IMR-90 (cell line): ENCODE results near the gene B9D1. TPM values are rescaled to one million over a fixed set of nuclear protein-coding genes. Genes with fewer than 3 reads are reported as not detected.

Experiments used
- ATAC-seq: fragments of 200-7000 bp; cut with Tn5 transposase; 2 replicates; pipeline ENCODE4 v1.9.1; 2020; ENCODE audit warnings: low read depth, mild to moderate bottlenecking, moderate library complexity
- BruUV-seq: library from RNA; stranded (reverse); fragments of 400-500 nt; replicated peaks from 2 replicates; lab custom pipeline; 2021; lab: Mats Ljungman, UMichigan
- CTCF ChIA-PET: fragments of 300-600 bp; formaldehyde crosslinking; extraction: SDS; loops from one replicate; lab custom pipeline; 2021; ENCODE audit warnings: antibody characterized with exemption; lab: Yijun Ruan, JAX
- POLR2A ChIA-PET: fragments of 300-600 bp; sonication (Branson Sonifier 250); formaldehyde crosslinking; loops from one replicate; lab custom pipeline; 2022; ENCODE audit warnings: antibody characterized with exemption; ENCODE audit not compliant: unreplicated experiment; lab: Charles Lee
- DNase-seq: peaks from one replicate; pipeline ENCODE4 v3.0.0; 2013
- H2AFZ ChIP-seq: replicated peaks from 2 replicates; pipeline ENCODE3; 2013; ENCODE audit warnings: low read length, mild to moderate bottlenecking; ENCODE audit not compliant: poor library complexity
- H2AK5ac ChIP-seq: 2 replicates; pipeline ENCODE4 v1.6.1; 2013; ENCODE audit warnings: low read depth, low read length, inconsistent platforms
- H2AK9ac ChIP-seq: replicated peaks from 2 replicates; pipeline ENCODE3; 2013; ENCODE audit warnings: mild to moderate bottlenecking, low read depth, low read length, moderate library complexity; ENCODE audit not compliant: poor library complexity
- H2BK120ac ChIP-seq: 2 replicates; pipeline ENCODE4 v1.6.1; 2013; ENCODE audit warnings: low read depth, low read length, inconsistent platforms
- H2BK15ac ChIP-seq: 3 replicates; pipeline ENCODE4 v1.6.1; 2013; ENCODE audit warnings: low read depth, low read length, inconsistent platforms
- H2BK20ac ChIP-seq: 2 replicates; pipeline ENCODE4 v1.6.1; 2013; ENCODE audit warnings: low read depth, mild to moderate bottlenecking, inconsistent platforms, low read length, moderate library complexity
- H2BK5ac ChIP-seq: 2 replicates; pipeline ENCODE4 v1.6.1; 2013; ENCODE audit warnings: mild to moderate bottlenecking, low read depth, low read length, inconsistent platforms; ENCODE audit not compliant: poor library complexity, severe bottlenecking
- H3K14ac ChIP-seq: replicated peaks from 2 replicates; pipeline ENCODE4 v1.6.1; 2013; ENCODE audit warnings: low read depth, low read length, inconsistent platforms
- H3K18ac ChIP-seq: 2 replicates; pipeline ENCODE4 v1.6.1; 2013; ENCODE audit warnings: low read depth, low read length, control low read depth
- H3K23ac ChIP-seq: 2 replicates; pipeline ENCODE4 v1.6.1; 2013; ENCODE audit warnings: low read depth, low read length, inconsistent platforms
- H3K27ac ChIP-seq: 2 replicates; pipeline ENCODE4 v1.5.1; 2013; ENCODE audit warnings: mild to moderate bottlenecking, control low read depth, low read length; ENCODE audit not compliant: insufficient read depth
- H3K27me3 ChIP-seq: 2 replicates; pipeline ENCODE4 v1.6.1; 2013; ENCODE audit warnings: low read length; ENCODE audit not compliant: control insufficient read depth, insufficient read depth
- H3K36me3 ChIP-seq: 2 replicates; pipeline ENCODE4 v1.6.1; 2013; ENCODE audit warnings: low read length, mixed read lengths; ENCODE audit not compliant: control insufficient read depth, insufficient read depth
- H3K4ac ChIP-seq: 2 replicates; pipeline ENCODE4 v1.6.1; 2013; ENCODE audit warnings: low read depth, low read length, inconsistent platforms
- H3K4me1 ChIP-seq: 2 replicates; pipeline ENCODE4 v1.6.1; 2013; ENCODE audit warnings: low read length, mixed read lengths; ENCODE audit not compliant: control insufficient read depth, insufficient read depth
- H3K4me2 ChIP-seq: 2 replicates; pipeline ENCODE4 v1.6.1; 2013; ENCODE audit warnings: low read depth, mild to moderate bottlenecking, control low read depth, low read length, moderate library complexity
- H3K4me3 ChIP-seq: 2 replicates; pipeline ENCODE4 v1.5.1; 2013; ENCODE audit warnings: low read depth, mild to moderate bottlenecking, control low read depth, low read length, moderate library complexity; ENCODE audit not compliant: insufficient read depth
- H3K56ac ChIP-seq: 2 replicates; pipeline ENCODE4 v1.6.1; 2013; ENCODE audit warnings: low read length, inconsistent platforms; ENCODE audit not compliant: insufficient read depth; ENCODE audit errors: extremely low read depth
- H3K79me1 ChIP-seq, 2 experiments: 2 replicates each; pipeline ENCODE4 v1.6.1; 2013; ENCODE audit warnings: low read length in 2 of 2, inconsistent platforms in 1 of 2, low read depth in 1 of 2
- H3K9ac ChIP-seq: 2 replicates; pipeline ENCODE4 v1.6.1; 2013; ENCODE audit warnings: low read depth, low read length, control low read depth
- H3K9me1 ChIP-seq: 2 replicates; pipeline ENCODE4 v1.6.1; 2013; ENCODE audit warnings: low read length, inconsistent platforms; ENCODE audit not compliant: insufficient read depth
- H3K9me3 ChIP-seq: 2 replicates; pipeline ENCODE4 v1.6.1; 2013; ENCODE audit warnings: low read length; ENCODE audit not compliant: control insufficient read depth, insufficient read depth
- H4K20me1 ChIP-seq: 2 replicates; pipeline ENCODE4 v1.6.1; 2013; ENCODE audit warnings: low read length, inconsistent platforms; ENCODE audit not compliant: insufficient read depth
- H4K5ac ChIP-seq: 2 replicates; pipeline ENCODE4 v1.6.1; 2013; ENCODE audit warnings: mild to moderate bottlenecking, low read depth, low read length, control low read depth
- H4K8ac ChIP-seq, 2 experiments: 2 replicates each; pipeline ENCODE4 v1.6.1; 2013; ENCODE audit warnings: low read depth in 2 of 2, low read length in 2 of 2, control low read depth in 1 of 2, inconsistent platforms in 1 of 2
- H4K91ac ChIP-seq: 2 replicates; pipeline ENCODE4 v1.6.1; 2013; ENCODE audit warnings: low read depth, low read length, inconsistent platforms; ENCODE audit not compliant: insufficient read depth
- BHLHE40 ChIP-seq: fragments of 150-350 bp; IDR thresholded peaks from 2 replicates; pipeline ENCODE4 v1.6.1; 2016; ENCODE audit warnings: mild to moderate bottlenecking, low read depth, low read length
- CHD1 ChIP-seq: IDR thresholded peaks from 2 replicates; pipeline ENCODE4 v1.6.1; 2012; ENCODE audit warnings: low read depth, low read length, improper control_type of control experiment
- FOS ChIP-seq: fragments of 150-350 bp; IDR thresholded peaks from 2 replicates; pipeline ENCODE4 v1.6.1; 2016; ENCODE audit warnings: low read depth, low read length
- MAFK ChIP-seq: IDR thresholded peaks from 2 replicates; pipeline ENCODE4 v1.6.1; 2012; ENCODE audit warnings: low read depth, low read length, improper control_type of control experiment
- MAZ ChIP-seq: IDR thresholded peaks from 2 replicates; pipeline ENCODE4 v1.6.1; 2012; ENCODE audit warnings: low read depth, mild to moderate bottlenecking, low read length, improper control_type of control experiment, moderate library complexity, borderline replicate concordance
- MXI1 ChIP-seq: IDR thresholded peaks from 2 replicates; pipeline ENCODE4 v1.6.1; 2012; ENCODE audit warnings: low read depth, mild to moderate bottlenecking, low read length, moderate library complexity, borderline replicate concordance
- SMC3 ChIP-seq: fragments of 150-350 bp; IDR thresholded peaks from 2 replicates; pipeline ENCODE4 v1.6.1; 2016; ENCODE audit warnings: low read depth, mild to moderate bottlenecking, antibody characterized with exemption, low read length, moderate library complexity
- WGBS, 2 experiments: methylation state at CpG; one replicate each; pipeline versions ENCODE4 v1.1.5 to v1.1.7; 2013; ENCODE audit warnings: missing lambda C conversion rate in 2 of 2; ENCODE audit not compliant: insufficient read length in 1 of 2; ENCODE audit errors: extremely low coverage in 2 of 2; 5-methylcytosine and 5-hydroxymethylcytosine counted together
- dilution Hi-C: fragments of 300-500 bp; cut with HindIII; formaldehyde crosslinking; loops from one replicate; pipeline ENCODE4 v1.14.3; 2018; ENCODE audit warnings: low sequenced_read_pairs; ENCODE audit not compliant: unreplicated experiment
- in situ Hi-C: fragments of 300-500 bp; cut with MboI; formaldehyde crosslinking; loops from 3 replicates; pipeline ENCODE4 v1.14.3; 2019; ENCODE audit warnings: low sequenced_read_pairs, inconsistent platforms, mixed read lengths
- intact Hi-C: fragments of 100-400 bp; cut with micrococcal nuclease; formaldehyde crosslinking; loops from 2 replicates; pipeline ENCODE4 v1.10.0; 2022
- polyA plus RNA-seq, 3 experiments: library from polyadenylated mRNA; depleted of rRNA; stranded (reverse); fragments of >200 nt; gene quantifications; 2 replicates each; pipeline ENCODE4 v1.2.3, GENCODE V29; 2012; ENCODE audit warnings: low replicate concordance in 1 of 3
- total RNA-seq: library from RNA; depleted of rRNA; stranded (reverse); fragments of >200 nt; gene quantifications from 2 replicates; pipeline ENCODE4 v1.2.3, GENCODE V29; 2012
- TF ChIP-seq, protein P1 (sequence below): fragments of 150-350 bp; IDR thresholded peaks from 2 replicates; pipeline ENCODE4 v1.6.1; 2016; ENCODE audit warnings: low read depth, mild to moderate bottlenecking, low read length, moderate library complexity, borderline replicate concordance

The B9D1 gene
- total and polyA plus RNA-seq, 2 of the 4 experiments (the other 2 are of a cell fraction): 42.5 to 43.8 TPM

DNA sequence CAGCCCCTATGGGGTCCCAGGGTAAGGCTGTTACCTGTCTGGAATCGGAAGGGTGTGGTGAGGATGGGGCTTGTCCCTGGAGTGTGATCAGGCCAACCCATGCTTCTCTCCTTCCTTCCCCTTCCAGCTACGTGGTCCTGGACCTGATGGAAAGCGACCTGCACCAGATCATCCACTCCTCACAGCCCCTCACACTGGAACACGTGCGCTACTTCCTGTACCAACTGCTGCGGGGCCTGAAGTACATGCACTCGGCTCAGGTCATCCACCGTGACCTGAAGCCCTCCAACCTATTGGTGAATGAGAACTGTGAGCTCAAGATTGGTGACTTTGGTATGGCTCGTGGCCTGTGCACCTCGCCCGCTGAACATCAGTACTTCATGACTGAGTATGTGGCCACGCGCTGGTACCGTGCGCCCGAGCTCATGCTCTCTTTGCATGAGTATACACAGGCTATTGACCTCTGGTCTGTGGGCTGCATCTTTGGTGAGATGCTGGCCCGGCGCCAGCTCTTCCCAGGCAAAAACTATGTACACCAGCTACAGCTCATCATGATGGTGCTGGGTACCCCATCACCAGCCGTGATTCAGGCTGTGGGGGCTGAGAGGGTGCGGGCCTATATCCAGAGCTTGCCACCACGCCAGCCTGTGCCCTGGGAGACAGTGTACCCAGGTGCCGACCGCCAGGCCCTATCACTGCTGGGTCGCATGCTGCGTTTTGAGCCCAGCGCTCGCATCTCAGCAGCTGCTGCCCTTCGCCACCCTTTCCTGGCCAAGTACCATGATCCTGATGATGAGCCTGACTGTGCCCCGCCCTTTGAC lies 18.2 kb upstream of the B9D1 start (continued):
- no peak for TF ChIP-seq MXI1

DNA sequence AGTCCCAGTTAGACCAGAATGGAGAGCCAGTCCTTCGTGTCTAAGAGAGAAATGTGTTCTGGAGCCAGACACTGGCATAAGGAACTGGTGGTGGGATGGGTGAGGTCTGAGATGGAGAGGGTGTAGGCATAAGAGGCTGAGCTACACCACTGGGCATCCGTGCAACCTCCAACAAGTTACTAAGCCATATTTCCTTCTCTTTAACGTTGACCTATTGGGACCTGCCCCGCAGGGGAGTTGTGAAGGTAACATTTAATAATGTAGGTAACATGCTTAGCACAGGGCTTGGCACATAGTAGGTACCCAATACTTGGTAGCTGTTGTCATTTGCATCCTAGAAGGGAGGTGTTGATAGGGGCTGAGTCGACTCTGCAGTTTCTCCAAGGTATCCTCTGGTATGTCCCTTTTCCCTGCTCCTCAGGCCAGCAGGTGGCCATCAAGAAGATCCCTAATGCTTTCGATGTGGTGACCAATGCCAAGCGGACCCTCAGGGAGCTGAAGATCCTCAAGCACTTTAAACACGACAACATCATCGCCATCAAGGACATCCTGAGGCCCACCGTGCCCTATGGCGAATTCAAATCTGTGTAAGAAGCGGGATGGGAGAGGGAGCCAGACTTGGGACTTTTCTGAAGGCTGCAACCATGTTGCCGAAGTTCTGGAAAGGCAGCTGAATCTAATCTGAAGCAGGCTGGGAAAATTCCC lies 17.0 kb upstream of the B9D1 start:
- Histone ChIP-seq H4K5ac (peak overlapping the region; percentile 32; the same call in 1 of the 2 replicates), H4K20me1 (peaks cover 27% of the 10 kb centered on the region), H2AFZ (no peak overlapping the region), H3K36me3 (peaks cover 46% of the 10 kb centered on the region), H2BK5ac (peak overlapping the region; percentile 64), H3K14ac (peak overlapping the region; percentile 74), H2AK9ac (peak overlapping the region; percentile 99), H3K27me3 (no peaks in the 10 kb centered on the region), H3K4ac (peak overlapping the region; percentile 86), H2BK120ac (no peak overlapping the region), H3K79me1 (peaks cover 32 to 66% of the 10 kb centered on the region in 2 experiments), H3K4me1 (peaks cover 25% of the 10 kb centered on the region), H2BK15ac (no peak overlapping the region), H3K9me3 (no peaks in the 10 kb centered on the region), H3K9me1 (peaks cover 31% of the 10 kb centered on the region), H4K8ac (no peak overlapping the region; a peak in 2 of 4 replicates), H2AK5ac (peak overlapping the region; percentile 83), H3K23ac (peak overlapping the region; percentile 49), H3K9ac (peak overlapping the region; percentile 90), H2BK20ac (no peak overlapping the region), H3K27ac (peak overlapping the region; percentile 85), H3K4me3 (peak overlapping the region; percentile 72), H3K18ac (no peak overlapping the region), H4K91ac (peak overlapping the region; percentile 66; the same call in 1 of the 2 replicates), H3K56ac (peak overlapping the region; percentile 73; the same call in 1 of the 2 replicates), H3K4me2 (peak overlapping the region; percentile 74)
- in situ Hi-C loops (no loop called here), intact Hi-C loops (loop anchor here (5.0 kb wide), 2 partner anchors 383 to 508 kb away; no protein-coding TSS in a partner anchor), dilution Hi-C loops (no loop called here)
- ATAC-seq (no peak), DNase-seq (no peak)
- BruUV-seq: no TSS peak
- no peak for TF ChIP-seq SMC3
- TF ChIP-seq FOS: no peak
- no peak for TF ChIP-seq MAZ
- no peak for TF ChIP-seq CHD1
- TF ChIP-seq MAFK: no peak
- TF ChIP-seq, protein P1, sequence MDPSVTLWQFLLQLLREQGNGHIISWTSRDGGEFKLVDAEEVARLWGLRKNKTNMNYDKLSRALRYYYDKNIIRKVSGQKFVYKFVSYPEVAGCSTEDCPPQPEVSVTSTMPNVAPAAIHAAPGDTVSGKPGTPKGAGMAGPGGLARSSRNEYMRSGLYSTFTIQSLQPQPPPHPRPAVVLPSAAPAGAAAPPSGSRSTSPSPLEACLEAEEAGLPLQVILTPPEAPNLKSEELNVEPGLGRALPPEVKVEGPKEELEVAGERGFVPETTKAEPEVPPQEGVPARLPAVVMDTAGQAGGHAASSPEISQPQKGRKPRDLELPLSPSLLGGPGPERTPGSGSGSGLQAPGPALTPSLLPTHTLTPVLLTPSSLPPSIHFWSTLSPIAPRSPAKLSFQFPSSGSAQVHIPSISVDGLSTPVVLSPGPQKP: no peak
- TF ChIP-seq BHLHE40: no peak
- ChIA-PET CTCF (no interaction called here), POLR2A (no interaction called here)
- WGBS, 2 experiments: 96% methylated on average over 5 of the region's 13 CpGs; no CpG with 5 or more reads in 1 of the 2 experiments
